ENCODE results near the gene SIGLEC9.

Gene SIGLEC9

GRCh38 chr19:51108066-51108804 lies 16.5 kb upstream of the SIGLEC9 start, which contains the start of gene CTU1:
CTU1 (minus strand) TSS chr19:51108409; CDS start chr19:51104569, 3,840 bp downstream.
- no peaks in the 10 kb centered on the region for H3F3A ChIP-seq (ENCODE audit: insufficient read depth, low read length)
- H3K27ac ChIP-seq (ENCODE audit: low read depth, low read length, poor library complexity, severe bottlenecking): no peak within 1 kb of the TSS
- no peaks in the 10 kb centered on the region for H3K9me3 ChIP-seq (ENCODE audit: low read length)
- peak within 1 kb of the TSS; percentile 81 for H3K9ac ChIP-seq (ENCODE audit: low read length)
- no peak for TF ChIP-seq EZH2 (IDR thresholded peaks at IDR 0.05; ENCODE audit: borderline replicate concordance, low read length)
- TF ChIP-seq CTCF (IDR thresholded peaks at IDR 0.05; ENCODE audit: low read length): no peak
- no peaks in the 10 kb centered on the region for H3K9me2 ChIP-seq (ENCODE audit: low read depth, low read length)
- H3K36me3 ChIP-seq (ENCODE audit: insufficient read depth, low read length): 0 out of 2 replicates have a peak, but pooled peaks cover 6% of the 10 kb centered on the region
- peak within 1 kb of the TSS; percentile 69; the same call in 1 of the 2 replicates for H2AFZ ChIP-seq (ENCODE audit: low read length)
- no peaks in the 10 kb centered on the region for H4K20me1 ChIP-seq (ENCODE audit: insufficient read depth, low read length)
- peak within 1 kb of the TSS; percentile 84 for H3K4me3 ChIP-seq (ENCODE audit: low read depth, low read length, poor library complexity, severe bottlenecking)
- peak within 1 kb of the TSS; percentile 90 for H3K4me2 ChIP-seq (ENCODE audit: low read length)
- no peaks in the 10 kb centered on the region for H3K79me2 ChIP-seq (ENCODE audit: insufficient read depth, low read length)
- no peaks in the 10 kb centered on the region for H3K27me3 ChIP-seq (ENCODE audit: insufficient read depth, low read length)
- H3K4me1 ChIP-seq (ENCODE audit: insufficient read depth, low read length, severe bottlenecking): peaks cover 14% of the 10 kb centered on the region

DNA sequence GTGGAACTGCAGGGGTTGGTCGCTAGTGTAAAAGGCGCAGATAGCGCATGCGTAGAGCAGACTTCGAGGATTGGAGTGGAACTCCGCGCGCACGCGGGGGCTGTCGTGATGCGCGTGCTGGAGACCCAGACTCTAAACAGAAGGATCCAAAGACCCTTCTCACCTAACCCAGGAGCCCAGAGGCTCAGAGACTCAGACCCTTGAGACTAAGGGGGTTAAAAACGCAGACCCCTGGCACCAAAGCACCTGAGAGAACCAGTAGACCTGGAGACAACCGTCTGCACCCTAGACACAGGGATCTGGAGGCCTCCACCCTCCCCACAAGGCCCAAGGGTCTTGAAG lies 15.9 kb upstream of the SIGLEC9 start:
- Histone ChIP-seq H2AFZ (ENCODE audit: low read length) (peak overlapping the region; percentile 69; the same call in 1 of the 2 replicates), H3K27me3 (ENCODE audit: insufficient read depth, low read length) (no peaks in the 10 kb centered on the region), H3K9me3 (ENCODE audit: low read length) (no peaks in the 10 kb centered on the region), H3K79me2 (ENCODE audit: insufficient read depth, low read length) (no peaks in the 10 kb centered on the region), H3F3A (ENCODE audit: insufficient read depth, low read length) (no peaks in the 10 kb centered on the region), H3K9me2 (ENCODE audit: low read depth, low read length) (no peaks in the 10 kb centered on the region), H3K9ac (ENCODE audit: low read length) (peak overlapping the region; percentile 10; the same call in 1 of the 2 replicates), H4K20me1 (ENCODE audit: insufficient read depth, low read length) (no peaks in the 10 kb centered on the region), H3K4me2 (ENCODE audit: low read length) (peak overlapping the region; percentile 90), H3K4me3 (ENCODE audit: low read depth, low read length, poor library complexity, severe bottlenecking) (peak overlapping the region; percentile 84), H3K27ac (ENCODE audit: low read depth, low read length, poor library complexity, severe bottlenecking) (no peak overlapping the region), H3K4me1 (ENCODE audit: insufficient read depth, low read length, severe bottlenecking) (peaks cover 14% of the 10 kb centered on the region), H3K36me3 (ENCODE audit: insufficient read depth, low read length) (0 out of 2 replicates have a peak, but pooled peaks cover 2% of the 10 kb centered on the region)
- TF ChIP-seq CTCF (IDR thresholded peaks at IDR 0.05; ENCODE audit: low read length) (no peak), EZH2 (IDR thresholded peaks at IDR 0.05; ENCODE audit: borderline replicate concordance, low read length) (no peak)

GRCh38 chr19:51110666-51110971 lies 14.1 kb upstream of the SIGLEC9 start:
- Histone ChIP-seq H3K79me2 (ENCODE audit: insufficient read depth, low read length) (no peaks in the 10 kb centered on the region), H3K4me3 (ENCODE audit: low read depth, low read length, poor library complexity, severe bottlenecking) (no peak overlapping the region), H3K9me3 (ENCODE audit: low read length) (no peaks in the 10 kb centered on the region), H3K4me2 (ENCODE audit: low read length) (no peak overlapping the region), H3K27ac (ENCODE audit: low read depth, low read length, poor library complexity, severe bottlenecking) (no peak overlapping the region), H3K9ac (ENCODE audit: low read length) (no peak overlapping the region), H3K36me3 (ENCODE audit: insufficient read depth, low read length) (no peaks in the 10 kb centered on the region), H3K9me2 (ENCODE audit: low read depth, low read length) (no peaks in the 10 kb centered on the region), H3K27me3 (ENCODE audit: insufficient read depth, low read length) (no peaks in the 10 kb centered on the region), H4K20me1 (ENCODE audit: insufficient read depth, low read length) (no peaks in the 10 kb centered on the region), H3F3A (ENCODE audit: insufficient read depth, low read length) (no peaks in the 10 kb centered on the region), H3K4me1 (ENCODE audit: insufficient read depth, low read length, severe bottlenecking) (peaks cover 14% of the 10 kb centered on the region), H2AFZ (ENCODE audit: low read length) (no peak overlapping the region)
- TF ChIP-seq EZH2 (IDR thresholded peaks at IDR 0.05; ENCODE audit: borderline replicate concordance, low read length) (no peak), CTCF (IDR thresholded peaks at IDR 0.05; ENCODE audit: low read length) (no peak)
